C4-2B (cell line): ENCODE data around the gene CHD5.

ENCODE experiments used
- CTCF ChIP-seq: fragments of 450-650 bp; conservative IDR thresholded peaks from 2 replicates; pipeline ENCODE4 v1.5.1; 2017; ENCODE audit warnings: mild to moderate bottlenecking
- ZFX ChIP-seq: fragments of 450-650 bp; IDR thresholded peaks from 2 replicates; pipeline ENCODE4 v1.6.1; 2017

GRCh38 chr1:6081901-6082300 lies 98.2 kb downstream of the CHD5 start:
- TF ChIP-seq CTCF (no peak), ZFX (no peak)
